Activated T-helper 1 cell treated with Interleukin-2 at 50 U/mL for 16 hours (primary cell): ENCODE data around the gene TMEM214.

Experiments
- DNase-seq: peaks from one replicate; pipeline ENCODE4 v3.0.0-alpha.2; 2020; ENCODE audit warnings: low read depth

TMEM214 gene

DNA sequence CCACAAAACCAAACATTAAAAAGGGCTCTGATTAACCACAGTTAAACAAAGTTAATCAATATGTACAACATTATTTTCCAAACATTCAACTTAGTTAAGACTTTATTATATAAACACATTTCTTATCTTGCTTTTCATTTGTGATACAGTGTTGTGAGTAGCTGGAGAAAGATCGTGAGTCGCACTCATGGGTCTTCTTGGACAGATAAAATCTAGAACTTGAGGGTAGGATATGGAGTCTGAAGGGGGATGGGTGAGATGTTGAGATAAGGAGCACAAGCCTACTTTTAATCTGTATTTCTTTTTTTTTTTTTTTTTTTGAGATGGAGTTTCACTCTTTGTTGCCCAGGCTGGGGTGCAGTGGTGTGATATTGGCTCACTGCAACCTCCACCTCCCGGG lies 22.6 kb upstream of the TMEM214 start:
- no peak for DNase-seq

DNA sequence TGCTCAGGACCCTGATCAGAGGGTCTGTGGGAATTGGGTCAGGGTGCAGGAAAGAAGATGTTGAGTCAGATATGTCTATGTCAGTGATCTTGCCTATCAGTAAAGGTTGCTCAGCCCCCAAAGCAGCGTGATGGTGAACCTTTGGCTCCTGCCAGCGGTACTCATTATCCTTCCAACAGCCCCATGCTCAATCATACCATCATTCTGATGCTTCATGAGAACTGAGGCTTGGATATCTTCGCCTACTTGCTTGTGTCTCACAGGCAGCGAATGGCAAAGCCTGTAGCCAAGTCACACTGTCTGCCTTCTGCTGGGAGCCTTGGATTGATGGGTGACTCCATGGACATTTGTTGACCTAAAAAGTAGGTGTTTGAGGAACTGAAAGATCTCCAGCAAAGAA lies 19.0 kb upstream of the TMEM214 start:
- no peak for DNase-seq

- no peak for DNase-seq
Measured at GRCh38 chr2:27014771-27015433, 17.9 kb upstream of the TMEM214 start.

DNA sequence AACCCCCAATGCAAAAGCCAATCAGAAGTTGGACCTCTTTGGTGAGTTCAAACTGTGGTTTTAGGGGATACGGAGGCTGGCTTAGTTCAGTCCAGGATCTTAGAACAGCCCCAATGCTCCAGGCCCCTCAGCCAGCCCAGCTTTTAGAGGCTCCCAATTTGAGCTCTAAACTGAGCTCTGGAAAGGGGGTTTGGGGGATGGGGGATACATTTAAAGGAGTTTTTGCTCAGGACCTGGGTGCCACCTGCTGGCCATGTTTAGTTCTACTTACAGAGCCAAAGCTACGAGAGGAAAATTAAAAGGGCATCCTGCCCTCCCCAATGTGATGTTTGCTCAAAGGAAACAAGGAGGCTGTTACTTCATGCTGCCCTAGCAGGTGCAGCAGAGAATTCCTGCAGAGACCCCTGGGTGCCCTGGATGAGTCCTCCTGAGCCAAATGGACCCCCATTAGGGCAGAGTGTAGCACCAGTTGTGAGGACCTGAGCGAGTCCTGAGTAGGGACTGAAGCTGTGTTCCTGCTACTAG lies 15.9 kb upstream of the TMEM214 start:
- DNase-seq, result no peak

DNA sequence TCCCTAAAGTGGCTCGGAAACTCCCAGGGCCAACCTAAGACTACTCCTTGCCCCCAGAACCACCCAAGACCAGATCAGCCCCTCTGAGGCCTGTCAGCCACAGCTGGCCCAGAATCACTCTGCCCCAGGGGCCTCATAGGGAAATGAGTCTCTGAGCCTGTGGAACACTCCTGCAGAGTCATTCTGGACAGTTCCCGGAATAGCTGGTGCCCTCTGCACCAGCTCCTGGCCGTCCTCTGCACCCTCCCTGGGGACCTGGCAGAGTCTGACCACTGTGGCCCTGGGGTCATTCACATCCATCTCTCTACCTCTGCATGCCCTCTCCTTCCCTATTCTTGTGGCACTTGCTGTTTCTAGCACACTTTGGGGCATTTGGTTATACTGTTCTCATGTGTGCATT lies 14.6 kb upstream of the TMEM214 start:
- DNase-seq, result no peak

DNA sequence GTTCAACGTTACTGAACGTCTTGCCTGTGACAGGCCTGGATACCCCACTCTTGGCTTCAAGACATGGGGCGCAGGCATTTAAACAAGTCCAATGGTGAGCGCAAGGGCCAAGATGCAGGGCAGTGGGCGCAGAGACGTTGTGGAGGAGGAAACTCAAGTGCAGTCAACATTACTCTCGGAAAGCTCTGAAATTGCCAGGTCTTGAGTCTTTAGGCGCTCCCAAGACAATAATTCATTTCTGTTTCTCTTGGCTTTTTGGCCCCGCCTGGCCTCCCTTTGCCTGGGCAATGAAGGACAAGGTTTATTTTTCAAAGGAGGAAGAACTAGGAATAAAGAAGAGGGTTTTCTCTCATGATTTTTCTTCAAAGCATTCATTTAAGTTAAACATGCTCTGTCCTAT lies 13.3 kb upstream of the TMEM214 start:
- DNase-seq, result no peak

- DNase-seq, result no peak
Measured at GRCh38 chr2:27019931-27020855, 12.6 kb upstream of the TMEM214 start.

- DNase-seq, result no peak
Measured at GRCh38 chr2:27021253-27022049, 11.3 kb upstream of the TMEM214 start.

DNA sequence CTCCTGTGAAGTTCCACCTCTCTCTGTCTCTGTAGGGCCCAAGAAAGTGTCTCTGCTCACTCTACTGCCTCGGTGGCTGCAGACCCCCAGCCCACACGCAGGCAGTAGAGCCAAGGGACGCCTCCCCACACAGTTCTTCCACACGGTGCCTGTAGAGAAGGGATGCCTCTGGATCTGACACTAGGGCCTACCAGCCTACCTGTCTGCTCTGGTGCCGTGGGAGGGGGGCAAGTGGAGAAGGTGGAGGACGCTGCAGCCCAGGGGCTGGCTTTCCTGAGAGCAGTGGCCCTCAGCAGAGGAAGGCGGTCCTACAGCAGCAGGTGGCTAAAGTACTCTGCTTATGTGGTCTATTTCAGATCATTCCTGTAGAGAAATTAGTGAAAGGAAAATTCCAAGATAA lies 9.0 kb upstream of the TMEM214 start:
- DNase-seq, result no peak

GRCh38 chr2:27024188-27024587 lies 8.6 kb upstream of the TMEM214 start:
- no peak for DNase-seq

DNA sequence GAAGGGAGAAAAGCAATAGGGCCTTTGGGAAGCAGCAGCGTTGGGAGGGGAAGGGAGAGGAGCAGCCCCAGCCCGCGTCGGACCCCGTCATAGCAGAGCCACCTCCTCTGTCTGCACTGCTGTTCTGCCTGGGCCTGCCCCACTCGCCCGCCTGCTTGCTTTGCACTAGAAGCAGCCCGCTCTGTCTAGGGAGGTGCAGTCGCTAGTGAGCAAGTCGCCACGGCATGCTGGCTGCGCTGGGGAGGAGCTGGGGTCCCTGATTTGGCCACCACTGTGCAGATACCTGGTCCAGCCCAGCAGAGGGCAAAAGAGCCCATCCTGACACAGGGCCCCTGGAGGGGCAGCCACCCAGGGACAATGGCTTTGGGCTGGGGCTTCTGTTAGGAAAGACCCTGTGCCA lies 8.0 kb upstream of the TMEM214 start:
- DNase-seq, result no peak

GRCh38 chr2:27025281-27025800 lies 7.4 kb upstream of the TMEM214 start:
- no peak for DNase-seq

DNA sequence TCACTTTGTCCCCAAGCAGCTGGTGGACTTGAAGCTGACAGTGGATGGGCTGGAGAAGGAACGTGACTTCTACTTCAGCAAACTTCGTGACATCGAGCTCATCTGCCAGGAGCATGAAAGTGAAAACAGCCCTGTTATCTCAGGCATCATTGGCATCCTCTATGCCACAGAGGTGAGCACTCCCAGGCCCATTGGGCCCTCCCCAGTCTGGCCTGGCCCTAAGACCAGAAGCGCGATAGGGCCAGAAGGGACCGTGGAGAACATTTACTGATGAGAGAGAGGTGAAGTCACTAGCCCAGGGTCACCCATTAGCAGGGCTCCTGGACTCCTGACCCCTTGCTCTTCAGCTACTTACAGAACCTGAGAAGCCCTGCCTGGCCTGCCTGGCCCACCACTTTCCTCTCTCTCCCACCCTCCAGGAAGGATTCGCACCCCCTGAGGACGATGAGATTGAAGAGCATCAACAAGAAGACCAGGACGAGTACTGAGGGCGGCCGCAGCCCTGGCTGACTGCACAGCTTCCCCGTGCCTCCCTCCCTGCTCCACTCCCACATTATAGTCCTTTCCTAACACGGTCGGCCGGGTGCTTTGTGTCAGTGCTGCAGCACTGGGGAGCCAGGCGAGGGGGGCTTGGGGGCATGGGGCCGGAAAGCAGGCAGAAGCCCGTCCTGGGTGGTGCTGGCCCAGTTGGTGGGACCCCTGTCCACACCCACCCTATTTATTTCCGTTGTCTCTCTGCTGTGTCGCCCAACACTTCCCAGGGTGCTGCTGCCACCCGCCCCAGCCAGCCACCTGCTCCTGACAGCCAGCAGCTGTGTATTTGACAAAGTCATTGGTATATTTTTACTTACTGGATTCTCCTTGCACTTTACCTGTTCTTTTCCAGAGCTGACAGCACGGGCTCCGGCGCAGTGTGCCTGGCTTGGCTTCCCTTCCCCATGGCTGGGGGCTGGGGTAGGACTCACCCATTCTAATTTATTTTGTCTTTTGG lies 6.6 kb upstream of the TMEM214 start:
- no peak for DNase-seq

- DNase-seq, result no peak
Measured at GRCh38 chr2:27027211-27027651, 5.5 kb upstream of the TMEM214 start.

- DNase-seq, result no peak
Measured at GRCh38 chr2:27029051-27029450, 3.7 kb upstream of the TMEM214 start.

DNA sequence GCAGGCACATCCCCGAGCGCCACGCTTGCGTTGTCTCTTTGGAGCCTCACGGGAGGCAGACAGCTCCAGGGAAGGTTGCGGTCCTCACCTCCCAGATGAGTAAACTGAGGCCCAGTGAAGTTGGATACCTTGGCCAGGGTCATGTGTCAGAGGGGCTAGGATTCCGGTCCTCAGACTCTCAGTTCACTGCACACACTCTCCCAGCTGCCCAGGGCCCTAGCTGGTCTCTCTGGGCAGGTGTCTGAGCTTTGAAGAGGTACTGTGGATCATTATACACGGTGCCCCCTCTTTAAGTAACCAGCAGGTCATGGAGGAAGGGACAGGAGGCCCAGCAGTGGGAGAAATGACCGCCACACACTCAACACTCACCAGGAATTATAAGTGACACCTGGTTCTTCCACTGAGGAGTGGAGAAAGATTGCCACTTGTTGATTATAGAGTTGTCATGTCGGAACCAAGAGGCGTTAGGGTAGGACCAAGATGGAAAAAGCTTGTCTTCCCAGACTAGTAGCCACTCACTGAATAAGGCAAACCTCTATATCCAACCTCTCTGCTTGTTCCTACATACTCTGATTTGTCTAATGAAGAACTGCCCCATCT lies 588 bp downstream of the TMEM214 start:
- DNase-seq, result no peak

DNA sequence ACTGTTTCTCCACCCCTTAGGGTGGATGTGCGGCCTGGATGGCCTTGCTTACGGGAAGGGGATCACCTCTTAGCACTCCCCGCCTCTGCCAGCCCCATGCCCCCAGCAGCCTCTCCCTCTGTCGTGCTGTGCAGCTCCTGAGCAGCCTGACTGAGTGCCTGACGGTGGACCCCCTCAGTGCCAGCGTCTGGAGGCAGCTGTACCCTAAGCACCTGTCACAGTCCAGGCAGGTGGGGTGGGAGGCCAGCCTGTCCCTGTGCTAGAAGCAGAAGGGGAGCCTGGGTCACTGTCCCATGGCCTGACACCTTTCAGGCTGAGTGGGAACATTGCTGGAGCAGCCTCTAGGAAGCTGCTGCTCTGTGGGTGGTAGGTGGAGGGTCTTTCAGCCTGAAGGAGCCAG lies 5.2 kb downstream of the TMEM214 start:
- DNase-seq, result no peak

- no peak for DNase-seq
Measured at GRCh38 chr2:27038631-27039339, 6.0 kb downstream of the TMEM214 start.

DNA sequence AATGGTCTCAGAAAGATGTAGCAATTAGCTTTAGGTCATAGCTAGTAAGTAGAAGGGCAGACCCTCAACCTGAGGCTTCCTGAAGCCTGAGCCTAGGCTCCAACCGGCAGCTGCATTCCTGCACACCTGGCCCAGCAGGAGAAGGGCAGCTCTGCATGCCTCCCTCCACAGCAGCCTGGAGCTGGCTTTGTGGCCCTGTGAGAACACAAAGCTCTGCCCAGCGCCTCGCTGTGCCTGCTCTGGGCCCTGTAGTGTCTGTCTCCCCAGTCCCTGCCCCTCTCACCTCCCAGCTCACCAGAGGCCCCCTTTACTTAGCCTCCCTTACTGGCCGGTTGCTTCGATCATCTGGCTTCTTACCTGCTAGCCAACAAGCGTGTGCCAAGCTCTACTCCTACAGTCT lies 6.7 kb downstream of the TMEM214 start:
- DNase-seq, result no peak

- no peak for DNase-seq
Measured at GRCh38 chr2:27039871-27040270, 7.1 kb downstream of the TMEM214 start.
